Type B pancreatic cell (in vitro differentiated cells): ENCODE measurements around the gene SENP6. TPM values are rescaled to one million over a fixed set of nuclear protein-coding genes. Genes with fewer than 3 reads are reported as not detected.

Experiments
- DNase-seq: peaks from one replicate; pipeline ENCODE4 v3.0.0; 2021; ENCODE audit warnings: mixed read lengths; ENCODE audit not compliant: unreplicated experiment; ENCODE audit errors: extremely low spot score
- H3K27ac Mint-ChIP-seq: 2 replicates; pipeline ENCODE4 v1.8.0; 2021; ENCODE audit warnings: mild to moderate bottlenecking, mixed read lengths
- H3K27me3 Mint-ChIP-seq: 2 replicates; pipeline ENCODE4 v1.8.0; 2021; ENCODE audit warnings: mixed read lengths
- H3K36me3 Mint-ChIP-seq: 2 replicates; pipeline ENCODE4 v1.8.0; 2021; ENCODE audit warnings: mixed read lengths
- H3K4me1 Mint-ChIP-seq: one replicate; pipeline ENCODE4 v1.8.0; 2021; ENCODE audit warnings: mixed read lengths; ENCODE audit not compliant: unreplicated experiment
- H3K4me3 Mint-ChIP-seq: 2 replicates; pipeline ENCODE4 v1.8.0; 2021; ENCODE audit warnings: mild to moderate bottlenecking, mixed read lengths
- H3K9me3 Mint-ChIP-seq: 2 replicates; pipeline ENCODE4 v1.8.0; 2021; ENCODE audit warnings: mixed read lengths
- CTCF ChIP-seq: fragments of 200-600 bp; sonication (generic); conservative IDR thresholded peaks from 2 replicates; pipeline ENCODE4 v1.5.0; 2021; ENCODE audit warnings: antibody characterized with exemption, mild to moderate bottlenecking
- total RNA-seq: library from RNA; stranded (reverse); gene quantifications from 2 replicates; pipeline ENCODE4 v1.2.1, GENCODE V29; 2021; ENCODE audit warnings: low replicate concordance

SENP6 gene
- total RNA-seq, 1 donor from 2014 or later = 104 TPM

- TF ChIP-seq CTCF = no peak
- Mint-ChIP-seq H3K4me3 (no peak overlapping the region), H3K27ac (no peak overlapping the region), H3K36me3 (peaks cover 33% of the 10 kb centered on the region), H3K4me1 (no peaks in the 10 kb centered on the region), H3K9me3 (no peaks in the 10 kb centered on the region), H3K27me3 (no peaks in the 10 kb centered on the region)
- no peak for DNase-seq
Observed at GRCh38 chr6:75643173-75643572, 41.5 kb downstream of the SENP6 start.

GRCh38 chr6:75656479-75656878 is 54.8 kb downstream of the SENP6 start:
- no peak for DNase-seq
- no peak overlapping the region for H3K4me3 Mint-ChIP-seq
- peak overlapping the region; percentile 57 for H3K27ac Mint-ChIP-seq
- no peaks in the 10 kb centered on the region for H3K9me3 Mint-ChIP-seq
- H3K4me1 Mint-ChIP-seq = no peaks in the 10 kb centered on the region
- H3K27me3 Mint-ChIP-seq = no peaks in the 10 kb centered on the region
- peaks cover 53% of the 10 kb centered on the region for H3K36me3 Mint-ChIP-seq
- TF ChIP-seq CTCF = no peak

GRCh38 chr6:75657327-75657726 is 55.6 kb downstream of the SENP6 start:
- TF ChIP-seq CTCF = no peak
- no peaks in the 10 kb centered on the region for H3K27me3 Mint-ChIP-seq
- H3K9me3 Mint-ChIP-seq = no peaks in the 10 kb centered on the region
- H3K27ac Mint-ChIP-seq = no peak overlapping the region
- H3K4me3 Mint-ChIP-seq = no peak overlapping the region
- DNase-seq = no peak
- H3K36me3 Mint-ChIP-seq = peaks cover 56% of the 10 kb centered on the region
- H3K4me1 Mint-ChIP-seq = no peaks in the 10 kb centered on the region

- no peaks in the 10 kb centered on the region for H3K9me3 Mint-ChIP-seq
- H3K4me3 Mint-ChIP-seq = no peak overlapping the region
- no peak for TF ChIP-seq CTCF
Observed at GRCh38 chr6:75666592-75666991, 64.9 kb downstream of the SENP6 start.

GRCh38 chr6:75673884-75674283 is 72.2 kb downstream of the SENP6 start:
- no peaks in the 10 kb centered on the region for H3K9me3 Mint-ChIP-seq

More at GRCh38 chr6:75666592-75666991, 64.9 kb downstream of the SENP6 start:
- no peak for DNase-seq
- Mint-ChIP-seq H3K4me1 (no peaks in the 10 kb centered on the region), H3K36me3 (peaks cover 30% of the 10 kb centered on the region), H3K27me3 (no peaks in the 10 kb centered on the region), H3K27ac (no peak overlapping the region)

More at GRCh38 chr6:75673884-75674283, 72.2 kb downstream of the SENP6 start:
- no peaks in the 10 kb centered on the region for H3K27me3 Mint-ChIP-seq
- H3K4me1 Mint-ChIP-seq = no peaks in the 10 kb centered on the region
- peaks cover 19% of the 10 kb centered on the region for H3K36me3 Mint-ChIP-seq
- H3K27ac Mint-ChIP-seq = no peak overlapping the region
- DNase-seq = no peak
- H3K4me3 Mint-ChIP-seq = no peak overlapping the region
- TF ChIP-seq CTCF = no peak
